22Rv1 (cell line): ENCODE data around the gene NEIL3.

Source experiments
- H3K27ac ChIP-seq: fragments of 450-650 bp; 2 replicates; pipeline ENCODE4 v1.5.1; 2017
- CTCF ChIP-seq: fragments of 450-650 bp; IDR thresholded peaks from 2 replicates; pipeline ENCODE4 v1.5.1; 2017; ENCODE audit warnings: mild to moderate bottlenecking
- ZFX ChIP-seq: fragments of 450-650 bp; IDR thresholded peaks from 2 replicates; pipeline ENCODE4 v1.6.1; 2017; ENCODE audit warnings: antibody characterized with exemption, borderline replicate concordance

NEIL3 gene

GRCh38 chr4:177287255-177287654, 22.4 kb upstream of the NEIL3 start:
- H3K27ac ChIP-seq = no peak overlapping the region
- TF ChIP-seq CTCF = no peak
- TF ChIP-seq ZFX = no peak

- TF ChIP-seq CTCF = no peak
- TF ChIP-seq ZFX = no peak
- no peak overlapping the region for H3K27ac ChIP-seq
Measured at GRCh38 chr4:177288335-177288734, 21.3 kb upstream of the NEIL3 start.

- TF ChIP-seq ZFX = no peak
- TF ChIP-seq CTCF = no peak
- H3K27ac ChIP-seq = no peak overlapping the region
Measured at GRCh38 chr4:177290780-177291179, 18.9 kb upstream of the NEIL3 start.

GRCh38 chr4:177292171-177292570, 17.5 kb upstream of the NEIL3 start:
- no peak overlapping the region for H3K27ac ChIP-seq
- no peak for TF ChIP-seq ZFX
- no peak for TF ChIP-seq CTCF

- H3K27ac ChIP-seq = no peak overlapping the region
- TF ChIP-seq ZFX (no peak), CTCF (no peak)
Measured at GRCh38 chr4:177293208-177294033, 16.3 kb upstream of the NEIL3 start.

- no peak overlapping the region for H3K27ac ChIP-seq
- TF ChIP-seq CTCF (no peak), ZFX (no peak)
Measured at GRCh38 chr4:177297785-177298391, 11.8 kb upstream of the NEIL3 start.

- TF ChIP-seq ZFX = no peak
- no peak for TF ChIP-seq CTCF
- no peak overlapping the region for H3K27ac ChIP-seq
Measured at GRCh38 chr4:177301126-177301639, 8.5 kb upstream of the NEIL3 start.
